IMR-90 (cell line): Measurements from ENCODE around the gene MON2. TPM values are rescaled to one million over a fixed set of nuclear protein-coding genes. Genes with fewer than 3 reads are reported as not detected.

Experiments
- ATAC-seq: fragments of 200-7000 bp; cut with Tn5 transposase; 2 replicates; pipeline ENCODE4 v1.9.1; 2020; ENCODE audit warnings: low read depth, mild to moderate bottlenecking, moderate library complexity
- BruUV-seq: library from RNA; stranded (reverse); fragments of 400-500 nt; replicated peaks from 2 replicates; lab custom pipeline; 2021; lab: Mats Ljungman, UMichigan
- CTCF ChIA-PET: fragments of 300-600 bp; formaldehyde crosslinking; extraction: SDS; loops from one replicate; lab custom pipeline; 2021; ENCODE audit warnings: antibody characterized with exemption; lab: Yijun Ruan, JAX
- POLR2A ChIA-PET: fragments of 300-600 bp; sonication (Branson Sonifier 250); formaldehyde crosslinking; loops from one replicate; lab custom pipeline; 2022; ENCODE audit warnings: antibody characterized with exemption; ENCODE audit not compliant: unreplicated experiment; lab: Charles Lee
- DNase-seq: peaks from one replicate; pipeline ENCODE4 v3.0.0; 2013
- H2AFZ ChIP-seq: replicated peaks from 2 replicates; pipeline ENCODE3; 2013; ENCODE audit warnings: low read length, mild to moderate bottlenecking; ENCODE audit not compliant: poor library complexity
- H2AK5ac ChIP-seq: 2 replicates; pipeline ENCODE4 v1.6.1; 2013; ENCODE audit warnings: low read depth, low read length, inconsistent platforms
- H2AK9ac ChIP-seq: replicated peaks from 2 replicates; pipeline ENCODE3; 2013; ENCODE audit warnings: mild to moderate bottlenecking, low read depth, low read length, moderate library complexity; ENCODE audit not compliant: poor library complexity
- H2BK120ac ChIP-seq: 2 replicates; pipeline ENCODE4 v1.6.1; 2013; ENCODE audit warnings: low read depth, low read length, inconsistent platforms
- H2BK15ac ChIP-seq: 3 replicates; pipeline ENCODE4 v1.6.1; 2013; ENCODE audit warnings: low read depth, low read length, inconsistent platforms
- H2BK20ac ChIP-seq: 2 replicates; pipeline ENCODE4 v1.6.1; 2013; ENCODE audit warnings: low read depth, mild to moderate bottlenecking, inconsistent platforms, low read length, moderate library complexity
- H2BK5ac ChIP-seq: 2 replicates; pipeline ENCODE4 v1.6.1; 2013; ENCODE audit warnings: mild to moderate bottlenecking, low read depth, low read length, inconsistent platforms; ENCODE audit not compliant: poor library complexity, severe bottlenecking
- H3K14ac ChIP-seq: replicated peaks from 2 replicates; pipeline ENCODE4 v1.6.1; 2013; ENCODE audit warnings: low read depth, low read length, inconsistent platforms
- H3K18ac ChIP-seq: 2 replicates; pipeline ENCODE4 v1.6.1; 2013; ENCODE audit warnings: low read depth, low read length, control low read depth
- H3K23ac ChIP-seq: 2 replicates; pipeline ENCODE4 v1.6.1; 2013; ENCODE audit warnings: low read depth, low read length, inconsistent platforms
- H3K27ac ChIP-seq: 2 replicates; pipeline ENCODE4 v1.5.1; 2013; ENCODE audit warnings: mild to moderate bottlenecking, control low read depth, low read length; ENCODE audit not compliant: insufficient read depth
- H3K27me3 ChIP-seq: 2 replicates; pipeline ENCODE4 v1.6.1; 2013; ENCODE audit warnings: low read length; ENCODE audit not compliant: control insufficient read depth, insufficient read depth
- H3K36me3 ChIP-seq: 2 replicates; pipeline ENCODE4 v1.6.1; 2013; ENCODE audit warnings: low read length, mixed read lengths; ENCODE audit not compliant: control insufficient read depth, insufficient read depth
- H3K4ac ChIP-seq: 2 replicates; pipeline ENCODE4 v1.6.1; 2013; ENCODE audit warnings: low read depth, low read length, inconsistent platforms
- H3K4me1 ChIP-seq: 2 replicates; pipeline ENCODE4 v1.6.1; 2013; ENCODE audit warnings: low read length, mixed read lengths; ENCODE audit not compliant: control insufficient read depth, insufficient read depth
- H3K4me2 ChIP-seq: 2 replicates; pipeline ENCODE4 v1.6.1; 2013; ENCODE audit warnings: low read depth, mild to moderate bottlenecking, control low read depth, low read length, moderate library complexity
- H3K4me3 ChIP-seq: 2 replicates; pipeline ENCODE4 v1.5.1; 2013; ENCODE audit warnings: low read depth, mild to moderate bottlenecking, control low read depth, low read length, moderate library complexity; ENCODE audit not compliant: insufficient read depth
- H3K56ac ChIP-seq: 2 replicates; pipeline ENCODE4 v1.6.1; 2013; ENCODE audit warnings: low read length, inconsistent platforms; ENCODE audit not compliant: insufficient read depth; ENCODE audit errors: extremely low read depth
- H3K79me1 ChIP-seq, 2 experiments: 2 replicates each; pipeline ENCODE4 v1.6.1; 2013; ENCODE audit warnings: low read length in 2 of 2, inconsistent platforms in 1 of 2, low read depth in 1 of 2
- H3K9ac ChIP-seq: 2 replicates; pipeline ENCODE4 v1.6.1; 2013; ENCODE audit warnings: low read depth, low read length, control low read depth
- H3K9me1 ChIP-seq: 2 replicates; pipeline ENCODE4 v1.6.1; 2013; ENCODE audit warnings: low read length, inconsistent platforms; ENCODE audit not compliant: insufficient read depth
- H3K9me3 ChIP-seq: 2 replicates; pipeline ENCODE4 v1.6.1; 2013; ENCODE audit warnings: low read length; ENCODE audit not compliant: control insufficient read depth, insufficient read depth
- H4K20me1 ChIP-seq: 2 replicates; pipeline ENCODE4 v1.6.1; 2013; ENCODE audit warnings: low read length, inconsistent platforms; ENCODE audit not compliant: insufficient read depth
- H4K5ac ChIP-seq: 2 replicates; pipeline ENCODE4 v1.6.1; 2013; ENCODE audit warnings: mild to moderate bottlenecking, low read depth, low read length, control low read depth
- H4K8ac ChIP-seq, 2 experiments: 2 replicates each; pipeline ENCODE4 v1.6.1; 2013; ENCODE audit warnings: low read depth in 2 of 2, low read length in 2 of 2, control low read depth in 1 of 2, inconsistent platforms in 1 of 2
- H4K91ac ChIP-seq: 2 replicates; pipeline ENCODE4 v1.6.1; 2013; ENCODE audit warnings: low read depth, low read length, inconsistent platforms; ENCODE audit not compliant: insufficient read depth
- BHLHE40 ChIP-seq: fragments of 150-350 bp; IDR thresholded peaks from 2 replicates; pipeline ENCODE4 v1.6.1; 2016; ENCODE audit warnings: mild to moderate bottlenecking, low read depth, low read length
- CEBPB ChIP-seq: IDR thresholded peaks from 2 replicates; pipeline ENCODE4 v1.6.1; 2012; ENCODE audit warnings: low read depth, low read length, improper control_type of control experiment
- CHD1 ChIP-seq: IDR thresholded peaks from 2 replicates; pipeline ENCODE4 v1.6.1; 2012; ENCODE audit warnings: low read depth, low read length, improper control_type of control experiment
- FOS ChIP-seq: fragments of 150-350 bp; IDR thresholded peaks from 2 replicates; pipeline ENCODE4 v1.6.1; 2016; ENCODE audit warnings: low read depth, low read length
- MAFK ChIP-seq: IDR thresholded peaks from 2 replicates; pipeline ENCODE4 v1.6.1; 2012; ENCODE audit warnings: low read depth, low read length, improper control_type of control experiment
- MAZ ChIP-seq: IDR thresholded peaks from 2 replicates; pipeline ENCODE4 v1.6.1; 2012; ENCODE audit warnings: low read depth, mild to moderate bottlenecking, low read length, improper control_type of control experiment, moderate library complexity, borderline replicate concordance
- MXI1 ChIP-seq: IDR thresholded peaks from 2 replicates; pipeline ENCODE4 v1.6.1; 2012; ENCODE audit warnings: low read depth, mild to moderate bottlenecking, low read length, moderate library complexity, borderline replicate concordance
- POLR2A ChIP-seq: IDR thresholded peaks from 2 replicates; pipeline ENCODE4 v1.6.1; 2012; ENCODE audit warnings: mild to moderate bottlenecking, low read depth, low read length
- RAD21 ChIP-seq: IDR thresholded peaks from 2 replicates; pipeline ENCODE4 v1.6.1; 2012; ENCODE audit warnings: low read length, improper control_type of control experiment
- RCOR1 ChIP-seq: IDR thresholded peaks from 2 replicates; pipeline ENCODE4 v1.6.1; 2012; ENCODE audit warnings: mild to moderate bottlenecking, low read length, improper control_type of control experiment; ENCODE audit not compliant: insufficient replicate concordance
- SMC3 ChIP-seq: fragments of 150-350 bp; IDR thresholded peaks from 2 replicates; pipeline ENCODE4 v1.6.1; 2016; ENCODE audit warnings: low read depth, mild to moderate bottlenecking, antibody characterized with exemption, low read length, moderate library complexity
- WGBS, 2 experiments: methylation state at CpG; one replicate each; pipeline versions ENCODE4 v1.1.5 to v1.1.7; 2013; ENCODE audit warnings: missing lambda C conversion rate in 2 of 2; ENCODE audit not compliant: insufficient read length in 1 of 2; ENCODE audit errors: extremely low coverage in 2 of 2; 5-methylcytosine and 5-hydroxymethylcytosine counted together
- dilution Hi-C: fragments of 300-500 bp; cut with HindIII; formaldehyde crosslinking; loops from one replicate; pipeline ENCODE4 v1.14.3; 2018; ENCODE audit warnings: low sequenced_read_pairs; ENCODE audit not compliant: unreplicated experiment
- in situ Hi-C: fragments of 300-500 bp; cut with MboI; formaldehyde crosslinking; loops from 3 replicates; pipeline ENCODE4 v1.14.3; 2019; ENCODE audit warnings: low sequenced_read_pairs, inconsistent platforms, mixed read lengths
- intact Hi-C: fragments of 100-400 bp; cut with micrococcal nuclease; formaldehyde crosslinking; loops from 2 replicates; pipeline ENCODE4 v1.10.0; 2022
- polyA plus RNA-seq, 3 experiments: library from polyadenylated mRNA; depleted of rRNA; stranded (reverse); fragments of >200 nt; gene quantifications; 2 replicates each; pipeline ENCODE4 v1.2.3, GENCODE V29; 2012; ENCODE audit warnings: low replicate concordance in 1 of 3
- total RNA-seq: library from RNA; depleted of rRNA; stranded (reverse); fragments of >200 nt; gene quantifications from 2 replicates; pipeline ENCODE4 v1.2.3, GENCODE V29; 2012
- TF ChIP-seq, protein P1 (sequence below): conservative IDR thresholded peaks from 2 replicates; pipeline ENCODE4 v1.5.1; 2012; ENCODE audit warnings: mild to moderate bottlenecking, low read depth, low read length, improper control_type of control experiment
- TF ChIP-seq, protein P2 (sequence below): fragments of 150-350 bp; IDR thresholded peaks from 2 replicates; pipeline ENCODE4 v1.6.1; 2016; ENCODE audit warnings: low read depth, mild to moderate bottlenecking, low read length, moderate library complexity, borderline replicate concordance
- TF ChIP-seq, protein P3 (sequence below): fragments of 150-350 bp; IDR thresholded peaks from 2 replicates; pipeline ENCODE4 v1.6.1; 2017; ENCODE audit warnings: mild to moderate bottlenecking, antibody characterized with exemption, low read length, low read depth

MON2 gene
- total and polyA plus RNA-seq, 2 of the 4 experiments (the other 2 are of a cell fraction): 13.2 to 39.3 TPM

DNA sequence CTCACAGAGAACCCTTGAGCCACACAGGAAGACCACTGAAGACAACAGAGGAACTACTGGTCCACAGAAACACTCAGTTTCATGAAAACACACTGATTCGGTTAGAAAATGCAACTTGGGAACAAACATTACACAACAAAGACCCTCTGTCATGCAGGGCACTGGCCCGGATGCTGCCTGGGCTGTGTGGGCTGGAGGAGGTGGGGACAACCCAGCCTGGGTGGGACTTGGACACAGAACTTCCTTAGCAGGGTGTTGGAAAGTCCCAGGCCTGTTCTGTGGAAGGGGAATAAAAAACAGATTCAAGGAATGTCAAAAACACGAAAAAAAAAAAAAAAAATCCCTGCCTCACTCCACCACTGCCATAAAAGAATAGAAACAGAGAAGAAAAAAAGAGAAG, 181.0 kb downstream of the MON2 start:
- Histone ChIP-seq H2BK120ac (no peak overlapping the region), H3K4me1 (no peaks in the 10 kb centered on the region), H4K5ac (no peak overlapping the region), H2BK15ac (no peak overlapping the region), H2AK5ac (no peak overlapping the region), H4K8ac (no peak overlapping the region), H3K9me1 (no peaks in the 10 kb centered on the region), H3K27ac (no peak overlapping the region), H3K79me1 (no peaks in the 10 kb centered on the region), H3K9me3 (no peaks in the 10 kb centered on the region), H3K27me3 (peaks cover 5% of the 10 kb centered on the region; the same call in 1 of the 2 replicates), H4K20me1 (no peaks in the 10 kb centered on the region), H3K14ac (no peak overlapping the region), H3K23ac (no peak overlapping the region), H3K18ac (no peak overlapping the region), H3K56ac (no peak overlapping the region), H4K91ac (no peak overlapping the region), H2BK20ac (no peak overlapping the region), H3K4ac (no peak overlapping the region), H3K36me3 (no peaks in the 10 kb centered on the region), H3K4me2 (no peak overlapping the region), H2AK9ac (no peak overlapping the region), H3K9ac (no peak overlapping the region), H3K4me3 (no peak overlapping the region), H2BK5ac (no peak overlapping the region), H2AFZ (no peak overlapping the region)
- dilution Hi-C loops: no loop called here
- WGBS, 2 experiments: no CpG with 5 or more reads among the region's 3 CpGs
- no peak for TF ChIP-seq RCOR1
- no peak for TF ChIP-seq MXI1
- TF ChIP-seq, protein P1, sequence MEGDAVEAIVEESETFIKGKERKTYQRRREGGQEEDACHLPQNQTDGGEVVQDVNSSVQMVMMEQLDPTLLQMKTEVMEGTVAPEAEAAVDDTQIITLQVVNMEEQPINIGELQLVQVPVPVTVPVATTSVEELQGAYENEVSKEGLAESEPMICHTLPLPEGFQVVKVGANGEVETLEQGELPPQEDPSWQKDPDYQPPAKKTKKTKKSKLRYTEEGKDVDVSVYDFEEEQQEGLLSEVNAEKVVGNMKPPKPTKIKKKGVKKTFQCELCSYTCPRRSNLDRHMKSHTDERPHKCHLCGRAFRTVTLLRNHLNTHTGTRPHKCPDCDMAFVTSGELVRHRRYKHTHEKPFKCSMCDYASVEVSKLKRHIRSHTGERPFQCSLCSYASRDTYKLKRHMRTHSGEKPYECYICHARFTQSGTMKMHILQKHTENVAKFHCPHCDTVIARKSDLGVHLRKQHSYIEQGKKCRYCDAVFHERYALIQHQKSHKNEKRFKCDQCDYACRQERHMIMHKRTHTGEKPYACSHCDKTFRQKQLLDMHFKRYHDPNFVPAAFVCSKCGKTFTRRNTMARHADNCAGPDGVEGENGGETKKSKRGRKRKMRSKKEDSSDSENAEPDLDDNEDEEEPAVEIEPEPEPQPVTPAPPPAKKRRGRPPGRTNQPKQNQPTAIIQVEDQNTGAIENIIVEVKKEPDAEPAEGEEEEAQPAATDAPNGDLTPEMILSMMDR: no peak
- no peak for TF ChIP-seq RAD21
- TF ChIP-seq CEBPB: no peak
- TF ChIP-seq SMC3: no peak
- TF ChIP-seq MAFK: no peak
- TF ChIP-seq, protein P2, sequence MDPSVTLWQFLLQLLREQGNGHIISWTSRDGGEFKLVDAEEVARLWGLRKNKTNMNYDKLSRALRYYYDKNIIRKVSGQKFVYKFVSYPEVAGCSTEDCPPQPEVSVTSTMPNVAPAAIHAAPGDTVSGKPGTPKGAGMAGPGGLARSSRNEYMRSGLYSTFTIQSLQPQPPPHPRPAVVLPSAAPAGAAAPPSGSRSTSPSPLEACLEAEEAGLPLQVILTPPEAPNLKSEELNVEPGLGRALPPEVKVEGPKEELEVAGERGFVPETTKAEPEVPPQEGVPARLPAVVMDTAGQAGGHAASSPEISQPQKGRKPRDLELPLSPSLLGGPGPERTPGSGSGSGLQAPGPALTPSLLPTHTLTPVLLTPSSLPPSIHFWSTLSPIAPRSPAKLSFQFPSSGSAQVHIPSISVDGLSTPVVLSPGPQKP: no peak
- no peak for TF ChIP-seq BHLHE40
- TF ChIP-seq CHD1: no peak
- no peak for TF ChIP-seq POLR2A
- no peak for TF ChIP-seq FOS
- TF ChIP-seq, protein P3, sequence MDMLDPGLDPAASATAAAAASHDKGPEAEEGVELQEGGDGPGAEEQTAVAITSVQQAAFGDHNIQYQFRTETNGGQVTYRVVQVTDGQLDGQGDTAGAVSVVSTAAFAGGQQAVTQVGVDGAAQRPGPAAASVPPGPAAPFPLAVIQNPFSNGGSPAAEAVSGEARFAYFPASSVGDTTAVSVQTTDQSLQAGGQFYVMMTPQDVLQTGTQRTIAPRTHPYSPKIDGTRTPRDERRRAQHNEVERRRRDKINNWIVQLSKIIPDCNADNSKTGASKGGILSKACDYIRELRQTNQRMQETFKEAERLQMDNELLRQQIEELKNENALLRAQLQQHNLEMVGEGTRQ: no peak
- no peak for TF ChIP-seq MAZ
- CTCF ChIA-PET: no interaction called here
- in situ Hi-C loops: no loop called here
- POLR2A ChIA-PET: no interaction called here
- no TSS peak for BruUV-seq
- intact Hi-C loops: no loop called here
- DNase-seq (no peak), ATAC-seq (no peak)
